Gastroesophageal sphincter (tissue), 4 donors: Measurements from ENCODE around the gene TMPRSS9. TPM values are rescaled to one million over a fixed set of nuclear protein-coding genes. Genes with fewer than 3 reads are reported as not detected.

ENCODE experiments used
- ATAC-seq: fragments of 150-250 bp; one replicate; pipeline ENCODE4 v1.9.1; 2016; ENCODE audit warnings: mild to moderate bottlenecking, moderate library complexity
- H3K27ac ChIP-seq, 4 donors: fragments of 200-600 bp; sonication (generic) in 3 of 4; 1 replicate in 3 of 4; 2 replicates in 1 of 4; pipeline ENCODE4 v1.5.1; 2016 to 2019
- H3K27me3 ChIP-seq: fragments of 200-600 bp; sonication (generic); one replicate; pipeline ENCODE4 v1.5.1; 2019
- H3K36me3 ChIP-seq, 2 donors: fragments of 200-600 bp; sonication (generic); one replicate each; pipeline ENCODE4 v1.5.1; 2019; ENCODE audit warnings: control low read depth in 1 of 2
- H3K4me1 ChIP-seq, 3 donors: fragments of 200-600 bp; sonication (generic); 1 replicate in 2 of 3; 2 replicates in 1 of 3; pipeline ENCODE4 v1.5.1; 2016 to 2019; ENCODE audit warnings: control low read depth in 2 of 3
- H3K4me3 ChIP-seq, 2 donors: fragments of 200-600 bp; sonication (generic); one replicate each; pipeline ENCODE4 v1.5.1; 2019; ENCODE audit warnings: mild to moderate bottlenecking in 1 of 2, moderate library complexity in 1 of 2
- H3K9me3 ChIP-seq, 3 donors: fragments of 200-600 bp; sonication (generic); one replicate each; pipeline ENCODE4 v1.5.1; 2017 to 2019; ENCODE audit warnings: control low read depth in 2 of 3
- EP300 ChIP-seq: sonication (generic); formaldehyde crosslinking; IDR thresholded peaks from one replicate; pipeline ENCODE4 v1.6.1; 2017; ENCODE audit warnings: antibody characterized with exemption, mild to moderate bottlenecking
- POLR2A ChIP-seq, 2 donors: fragments of 450-650 bp; IDR thresholded peaks; one replicate each; pipeline ENCODE4 v1.6.1; 2017; ENCODE audit warnings: antibody characterized with exemption in 2 of 2, mild to moderate bottlenecking in 2 of 2, moderate library complexity in 1 of 2
- POLR2AphosphoS5 ChIP-seq: sonication (generic); formaldehyde crosslinking; IDR thresholded peaks from one replicate; pipeline ENCODE4 v1.6.1; 2017; ENCODE audit warnings: antibody characterized with exemption
- WGBS, 2 donors: methylation state at CpG; one replicate each; pipeline ENCODE4 v1.1.5; 2018; ENCODE audit warnings: low coverage in 1 of 2; 5-methylcytosine and 5-hydroxymethylcytosine counted together
- total RNA-seq, 4 donors: library from RNA; depleted of rRNA; stranded (reverse); fragments of >200 nt; gene quantifications; one replicate each; pipeline ENCODE4 v1.1.0, GENCODE V29; 2016
- TF ChIP-seq, protein P1 (sequence below), 4 experiments: fragments of 200-600 bp in 2 of 4; fragments of 450-650 bp in 2 of 4; sonication (generic) in 1 of 4; IDR thresholded peaks; one replicate each; pipeline ENCODE4 v1.5.1; 2017 to 2019; ENCODE audit warnings: antibody characterized with exemption in 4 of 4, mild to moderate bottlenecking in 2 of 4, moderate library complexity in 2 of 4

The TMPRSS9 gene
- total RNA-seq, 4 donors from 2014 or later, result 0.54 TPM; not detected in 3

GRCh38 chr19:2398735-2399305, 38.8 kb downstream of the TMPRSS9 start:
- no peak for ATAC-seq
- no peak for TF ChIP-seq EP300
- TF ChIP-seq POLR2A (IDR thresholded peaks at IDR 0.05), result no peak
- TF ChIP-seq, protein P1, sequence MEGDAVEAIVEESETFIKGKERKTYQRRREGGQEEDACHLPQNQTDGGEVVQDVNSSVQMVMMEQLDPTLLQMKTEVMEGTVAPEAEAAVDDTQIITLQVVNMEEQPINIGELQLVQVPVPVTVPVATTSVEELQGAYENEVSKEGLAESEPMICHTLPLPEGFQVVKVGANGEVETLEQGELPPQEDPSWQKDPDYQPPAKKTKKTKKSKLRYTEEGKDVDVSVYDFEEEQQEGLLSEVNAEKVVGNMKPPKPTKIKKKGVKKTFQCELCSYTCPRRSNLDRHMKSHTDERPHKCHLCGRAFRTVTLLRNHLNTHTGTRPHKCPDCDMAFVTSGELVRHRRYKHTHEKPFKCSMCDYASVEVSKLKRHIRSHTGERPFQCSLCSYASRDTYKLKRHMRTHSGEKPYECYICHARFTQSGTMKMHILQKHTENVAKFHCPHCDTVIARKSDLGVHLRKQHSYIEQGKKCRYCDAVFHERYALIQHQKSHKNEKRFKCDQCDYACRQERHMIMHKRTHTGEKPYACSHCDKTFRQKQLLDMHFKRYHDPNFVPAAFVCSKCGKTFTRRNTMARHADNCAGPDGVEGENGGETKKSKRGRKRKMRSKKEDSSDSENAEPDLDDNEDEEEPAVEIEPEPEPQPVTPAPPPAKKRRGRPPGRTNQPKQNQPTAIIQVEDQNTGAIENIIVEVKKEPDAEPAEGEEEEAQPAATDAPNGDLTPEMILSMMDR (IDR thresholded peaks at IDR 0.05), result no peak
- TF ChIP-seq POLR2AphosphoS5, result no peak
- Histone ChIP-seq H3K4me3 (no peak overlapping the region), H3K27me3 (peaks cover 41% of the 10 kb centered on the region), H3K9me3 (peaks cover 0 to 1% (median 0%) of the 10 kb centered on the region in 3 donors), H3K27ac (no peak overlapping the region), H3K4me1 (no peaks in the 10 kb centered on the region), H3K36me3 (no peaks in the 10 kb centered on the region)
- WGBS, 2 donors, result 75 to 87% methylated on average over 2 to 4 of the region's 14 CpGs

GRCh38 chr19:2399582-2399981, 39.5 kb downstream of the TMPRSS9 start:
- TF ChIP-seq POLR2AphosphoS5 (no peak), POLR2A (IDR thresholded peaks at IDR 0.05) (no peak), EP300 (no peak)
- TF ChIP-seq, protein P1 (IDR thresholded peaks at IDR 0.05), result no peak
- WGBS, 2 donors, result 100% methylated on average over 2 of the region's 4 CpGs
- ATAC-seq, result no peak
- H3K36me3 ChIP-seq, result no peaks in the 10 kb centered on the region
- peaks cover 46% of the 10 kb centered on the region for H3K27me3 ChIP-seq
- no peaks in the 10 kb centered on the region for H3K4me1 ChIP-seq
- H3K27ac ChIP-seq, result no peak overlapping the region
- H3K9me3 ChIP-seq, result peaks cover 0 to 9% (median 0%) of the 10 kb centered on the region in 3 donors
- H3K4me3 ChIP-seq, result no peak overlapping the region

DNA sequence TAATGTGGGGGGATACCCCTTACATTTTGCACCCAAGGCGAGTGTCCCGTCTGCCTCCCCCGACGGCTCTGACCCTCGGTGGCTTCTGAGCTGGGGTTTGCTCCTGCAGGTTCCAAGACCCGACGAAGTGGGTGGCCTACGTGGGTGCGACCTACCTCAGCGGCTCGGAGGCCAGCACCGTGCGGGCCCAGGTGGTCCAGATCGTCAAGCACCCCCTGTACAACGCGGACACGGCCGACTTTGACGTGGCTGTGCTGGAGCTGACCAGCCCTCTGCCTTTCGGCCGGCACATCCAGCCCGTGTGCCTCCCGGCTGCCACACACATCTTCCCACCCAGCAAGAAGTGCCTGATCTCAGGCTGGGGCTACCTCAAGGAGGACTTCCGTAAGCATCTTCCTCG, 48.2 kb downstream of the TMPRSS9 start:
- no CpG with 5 or more reads among the region's 25 CpGs for WGBS, 2 donors
- no peak for ATAC-seq
- Histone ChIP-seq H3K27me3 (peaks cover 60% of the 10 kb centered on the region), H3K4me1 (no peaks in the 10 kb centered on the region), H3K27ac (no peak overlapping the region), H3K4me3 (no peak overlapping the region), H3K9me3 (peaks cover 0 to 15% (median 0%) of the 10 kb centered on the region in 3 donors), H3K36me3 (no peaks in the 10 kb centered on the region)
- no peak for TF ChIP-seq POLR2A (IDR thresholded peaks at IDR 0.05)
- TF ChIP-seq, protein P1 (IDR thresholded peaks at IDR 0.05), result no peak
- no peak for TF ChIP-seq POLR2AphosphoS5
- TF ChIP-seq EP300, result no peak

GRCh38 chr19:2409352-2409912, 49.4 kb downstream of the TMPRSS9 start:
- Histone ChIP-seq H3K9me3 (peaks cover 0 to 8% (median 0%) of the 10 kb centered on the region in 3 donors), H3K4me1 (no peaks in the 10 kb centered on the region), H3K27me3 (peaks cover 52% of the 10 kb centered on the region), H3K36me3 (no peaks in the 10 kb centered on the region), H3K4me3 (no peak overlapping the region), H3K27ac (no peak overlapping the region)
- ATAC-seq, result no peak
- no peak for TF ChIP-seq POLR2AphosphoS5
- TF ChIP-seq POLR2A (IDR thresholded peaks at IDR 0.05), result no peak
- no peak for TF ChIP-seq EP300
- TF ChIP-seq, protein P1 (IDR thresholded peaks at IDR 0.05), result no peak
- 0 to 88% methylated on average over 1 to 7 of the region's 7 CpGs for WGBS, 2 donors

DNA sequence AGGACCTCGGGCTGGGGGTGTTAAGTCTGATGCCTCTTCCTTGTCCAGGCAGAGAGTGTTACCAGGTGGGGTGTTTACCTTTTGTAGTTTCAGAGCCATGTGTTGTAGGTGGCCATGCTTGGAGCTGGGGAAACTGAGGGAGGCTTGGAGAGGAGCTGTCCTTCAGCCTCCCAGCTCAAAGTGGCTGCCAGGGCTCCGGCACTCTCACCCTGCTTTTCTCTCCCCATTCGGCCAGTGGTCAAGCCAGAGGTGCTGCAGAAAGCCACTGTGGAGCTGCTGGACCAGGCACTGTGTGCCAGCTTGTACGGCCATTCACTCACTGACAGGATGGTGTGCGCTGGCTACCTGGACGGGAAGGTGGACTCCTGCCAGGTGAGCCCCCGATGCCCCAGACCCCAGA, 50.0 kb downstream of the TMPRSS9 start:
- no peak overlapping the region for H3K4me3 ChIP-seq
- no peak overlapping the region for H3K27ac ChIP-seq
- peaks cover 51% of the 10 kb centered on the region for H3K27me3 ChIP-seq
- TF ChIP-seq, protein P1 (IDR thresholded peaks at IDR 0.05), result no peak
- TF ChIP-seq POLR2A (IDR thresholded peaks at IDR 0.05), result no peak
- no peak for TF ChIP-seq EP300
- no peak for TF ChIP-seq POLR2AphosphoS5
- no peak for ATAC-seq
- peaks cover 0 to 7% (median 0%) of the 10 kb centered on the region in 3 donors for H3K9me3 ChIP-seq
- no peaks in the 10 kb centered on the region for H3K4me1 ChIP-seq
- 100% methylated on average over 1 of the region's 7 CpGs; no CpG with 5 or more reads in 1 of the 2 donors for WGBS, 2 donors
- H3K36me3 ChIP-seq, result no peaks in the 10 kb centered on the region
